Measurements from ENCODE around the gene KAT7. TPM values are rescaled to one million over a fixed set of nuclear protein-coding genes. Genes with fewer than 3 reads are reported as not detected.
A peak's percentile ranks its signal among the peaks of the same experiment; 100 is the strongest.

The KAT7 gene
- total and polyA plus RNA-seq, 5 donors = 17.5 to 68.2 (median 56.2) TPM

GRCh38 chr17:49814781-49815529 is 26.5 kb downstream of the KAT7 start:
- H3K4me1 ChIP-seq (ENCODE audit: control insufficient read depth, insufficient read depth, low read length) = no peaks in the 10 kb centered on the region
- no peaks in the 10 kb centered on the region for H3K27me3 ChIP-seq (ENCODE audit: control insufficient read depth, insufficient read depth)
- H3K9me3 ChIP-seq (ENCODE audit: control insufficient read depth, low read length) = no peaks in the 10 kb centered on the region
- no peak overlapping the region for H3K4me3 ChIP-seq (ENCODE audit: low read length)
- ATAC-seq = peak in 1 of 2 donors; percentile 45
- H3K27ac ChIP-seq (ENCODE audit: low read length) = no peak overlapping the region
- whole genome bisulfite sequencing = 69% methylated on average over 4 of the region's 4 CpGs
- no peak for DNase-seq
- intact Hi-C loops (cut with DNase I) = no loop called here

- Histone ChIP-seq H3K27ac (ENCODE audit: low read length) (no peak overlapping the region), H3K9me3 (ENCODE audit: control insufficient read depth, low read length) (no peaks in the 10 kb centered on the region), H3K4me1 (ENCODE audit: control insufficient read depth, insufficient read depth, low read length) (no peaks in the 10 kb centered on the region), H3K27me3 (ENCODE audit: control insufficient read depth, insufficient read depth) (no peaks in the 10 kb centered on the region), H3K4me3 (ENCODE audit: low read length) (no peak overlapping the region)
- 59% methylated on average over 9 of the region's 9 CpGs for WGBS
- DNase-seq (no peak), ATAC-seq (peak in 1 of 2 donors; percentile 36)
- intact Hi-C loops (cut with DNase I) = no loop called here
These were observed 27.3 kb downstream of the KAT7 start for GRCh38 chr17:49815761-49816281.

GRCh38 chr17:49817993-49818392 is 29.5 kb downstream of the KAT7 start:
- ATAC-seq = no peak

GRCh38 chr17:49819138-49819537 is 30.7 kb downstream of the KAT7 start:
- no peak overlapping the region for H3K4me3 ChIP-seq (ENCODE audit: low read length)
- peaks cover 1% of the 10 kb centered on the region for H3K4me1 ChIP-seq (ENCODE audit: control insufficient read depth, insufficient read depth, low read length)
- no peak overlapping the region for H3K27ac ChIP-seq (ENCODE audit: low read length)
- WGBS = 88% methylated on average over 5 of the region's 5 CpGs
- DNase-seq (no peak), ATAC-seq (no peak)
- H3K9me3 ChIP-seq (ENCODE audit: control insufficient read depth, low read length) = no peaks in the 10 kb centered on the region
- H3K27me3 ChIP-seq (ENCODE audit: control insufficient read depth, insufficient read depth) = no peaks in the 10 kb centered on the region
- intact Hi-C loops (cut with DNase I) = no loop called here

More at GRCh38 chr17:49817993-49818392, 29.5 kb downstream of the KAT7 start:
- intact Hi-C loops (cut with DNase I) = no loop called here
- Histone ChIP-seq H3K4me3 (ENCODE audit: low read length) (no peak overlapping the region), H3K4me1 (ENCODE audit: control insufficient read depth, insufficient read depth, low read length) (peaks cover 1% of the 10 kb centered on the region), H3K9me3 (ENCODE audit: control insufficient read depth, low read length) (no peaks in the 10 kb centered on the region), H3K27ac (ENCODE audit: low read length) (no peak overlapping the region), H3K27me3 (ENCODE audit: control insufficient read depth, insufficient read depth) (no peaks in the 10 kb centered on the region)
- no peak for DNase-seq
- 94% methylated on average over 4 of the region's 4 CpGs for WGBS

- DNase-seq (no peak), ATAC-seq (no peak)
- Histone ChIP-seq H3K9me3 (ENCODE audit: control insufficient read depth, low read length) (no peaks in the 10 kb centered on the region), H3K4me3 (ENCODE audit: low read length) (no peak overlapping the region), H3K27ac (ENCODE audit: low read length) (no peak overlapping the region), H3K27me3 (ENCODE audit: control insufficient read depth, insufficient read depth) (no peaks in the 10 kb centered on the region), H3K4me1 (ENCODE audit: control insufficient read depth, insufficient read depth, low read length) (peaks cover 1% of the 10 kb centered on the region)
- 94% methylated on average over 2 of the region's 2 CpGs for WGBS
- intact Hi-C loops (cut with DNase I) = no loop called here
These were observed 31.2 kb downstream of the KAT7 start for GRCh38 chr17:49819651-49820050.

- no peak overlapping the region for H3K27ac ChIP-seq (ENCODE audit: low read length)
- no peaks in the 10 kb centered on the region for H3K27me3 ChIP-seq (ENCODE audit: control insufficient read depth, insufficient read depth)
- DNase-seq (no peak), ATAC-seq (no peak)
- peaks cover 1% of the 10 kb centered on the region for H3K4me1 ChIP-seq (ENCODE audit: control insufficient read depth, insufficient read depth, low read length)
- intact Hi-C loops (cut with DNase I) = no loop called here
- WGBS = 66% methylated on average over 1 of the region's 1 CpG
- no peak overlapping the region for H3K4me3 ChIP-seq (ENCODE audit: low read length)
- no peaks in the 10 kb centered on the region for H3K9me3 ChIP-seq (ENCODE audit: control insufficient read depth, low read length)
These were observed 32.3 kb downstream of the KAT7 start for GRCh38 chr17:49820773-49821172.

GRCh38 chr17:49821466-49821865 is 33.0 kb downstream of the KAT7 start:
- Histone ChIP-seq H3K9me3 (ENCODE audit: control insufficient read depth, low read length) (no peaks in the 10 kb centered on the region), H3K4me1 (ENCODE audit: control insufficient read depth, insufficient read depth, low read length) (peaks cover 1% of the 10 kb centered on the region), H3K27ac (ENCODE audit: low read length) (no peak overlapping the region), H3K27me3 (ENCODE audit: control insufficient read depth, insufficient read depth) (no peaks in the 10 kb centered on the region), H3K4me3 (ENCODE audit: low read length) (no peak overlapping the region)
- 77% methylated on average over 2 of the region's 2 CpGs for WGBS
- no peak for ATAC-seq
- intact Hi-C loops (cut with DNase I) = no loop called here
- DNase-seq = no peak

- no peak overlapping the region for H3K4me3 ChIP-seq (ENCODE audit: low read length)
- H3K9me3 ChIP-seq (ENCODE audit: control insufficient read depth, low read length) = no peaks in the 10 kb centered on the region
- 98% methylated on average over 1 of the region's 1 CpG for WGBS
- no peak for ATAC-seq
- no peak overlapping the region for H3K27ac ChIP-seq (ENCODE audit: low read length)
- intact Hi-C loops (cut with DNase I) = no loop called here
- no peaks in the 10 kb centered on the region for H3K27me3 ChIP-seq (ENCODE audit: control insufficient read depth, insufficient read depth)
- no peak for DNase-seq
- H3K4me1 ChIP-seq (ENCODE audit: control insufficient read depth, insufficient read depth, low read length) = peaks cover 1% of the 10 kb centered on the region
These were observed 33.4 kb downstream of the KAT7 start for GRCh38 chr17:49821916-49822315.

- WGBS = 60% methylated on average over 2 of the region's 2 CpGs
- DNase-seq = peak; percentile 75 to 84 (median 76)
- intact Hi-C loops (cut with DNase I) = no loop called here
- peak; percentile 71 to 76 for ATAC-seq
- no peak overlapping the region for H3K27ac ChIP-seq (ENCODE audit: low read length)
- peaks cover 4% of the 10 kb centered on the region for H3K4me1 ChIP-seq (ENCODE audit: control insufficient read depth, insufficient read depth, low read length)
- H3K9me3 ChIP-seq (ENCODE audit: control insufficient read depth, low read length) = no peaks in the 10 kb centered on the region
- no peaks in the 10 kb centered on the region for H3K27me3 ChIP-seq (ENCODE audit: control insufficient read depth, insufficient read depth)
- H3K4me3 ChIP-seq (ENCODE audit: low read length) = no peak overlapping the region
These were observed 34.3 kb downstream of the KAT7 start for GRCh38 chr17:49822829-49823228.

- no peak overlapping the region for H3K4me3 ChIP-seq (ENCODE audit: low read length)
- no peak overlapping the region for H3K27ac ChIP-seq (ENCODE audit: low read length)
- WGBS = 95% methylated on average over 2 of the region's 2 CpGs
- peaks cover 6% of the 10 kb centered on the region for H3K4me1 ChIP-seq (ENCODE audit: control insufficient read depth, insufficient read depth, low read length)
- H3K27me3 ChIP-seq (ENCODE audit: control insufficient read depth, insufficient read depth) = no peaks in the 10 kb centered on the region
- intact Hi-C loops (cut with DNase I) = no loop called here
- DNase-seq = no peak
- ATAC-seq = no peak
- H3K9me3 ChIP-seq (ENCODE audit: control insufficient read depth, low read length) = no peaks in the 10 kb centered on the region
These were observed 35.1 kb downstream of the KAT7 start for GRCh38 chr17:49823614-49824013.

- H3K27me3 ChIP-seq (ENCODE audit: control insufficient read depth, insufficient read depth) = no peaks in the 10 kb centered on the region
- no peak overlapping the region for H3K27ac ChIP-seq (ENCODE audit: low read length)
- no peak overlapping the region for H3K4me3 ChIP-seq (ENCODE audit: low read length)
- 92% methylated on average over 2 of the region's 2 CpGs for WGBS
- no peaks in the 10 kb centered on the region for H3K9me3 ChIP-seq (ENCODE audit: control insufficient read depth, low read length)
- no peak for DNase-seq
- H3K4me1 ChIP-seq (ENCODE audit: control insufficient read depth, insufficient read depth, low read length) = peaks cover 6% of the 10 kb centered on the region
- ATAC-seq = no peak
- intact Hi-C loops (cut with DNase I) = no loop called here
These were observed 37.2 kb downstream of the KAT7 start for GRCh38 chr17:49825645-49826044.

Measured in right cardiac atrium (tissue), 5 donors.